ENCODE data around the gene ZNF787. TPM values are rescaled to one million over a fixed set of nuclear protein-coding genes. Genes with fewer than 3 reads are reported as not detected.
"Not testable (repeated sequence)": the region's sequence is repeated elsewhere in the genome, so short reads cannot be mapped to it uniquely, and the experiment has no call there.

Gene ZNF787
- total RNA-seq: 38.2 TPM

GRCh38 chr19:56121180-56122167, at the start of gene ZNF787:
ZNF787 (minus strand) TSS chr19:56121295; CDS start chr19:56103217, 18,078 bp downstream.
- peak; percentile 98 for DNase-seq (ENCODE audit: low spot score)

- peak; percentile 31 for DNase-seq (ENCODE audit: low spot score)
Measured at GRCh38 chr19:56170261-56170660, 49.2 kb upstream of the ZNF787 start.

GRCh38 chr19:56167064-56167578, 46.0 kb upstream of the ZNF787 start:
- no peak for DNase-seq (ENCODE audit: low spot score)

DNA sequence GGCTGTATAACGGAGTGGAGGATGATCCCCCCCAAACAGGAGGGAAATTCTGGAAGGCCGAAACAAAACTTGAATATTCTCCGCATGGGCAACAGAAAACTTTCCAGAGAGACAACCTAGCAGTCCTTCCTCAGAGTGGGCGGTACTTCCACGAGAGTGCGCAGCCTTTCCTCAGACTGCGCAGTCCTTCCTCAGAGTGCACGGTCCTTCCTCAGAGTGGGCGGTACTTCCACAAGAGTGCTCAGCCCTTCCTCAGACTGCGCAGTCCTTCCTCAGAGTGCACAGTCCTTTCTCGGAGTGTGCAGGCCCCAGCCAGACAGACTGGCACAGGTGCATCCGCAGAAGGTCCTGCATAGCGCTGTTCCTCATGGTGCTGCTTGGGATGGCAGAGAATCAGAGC, 42.0 kb upstream of the ZNF787 start:
- DNase-seq (ENCODE audit: low spot score): no peak

GRCh38 chr19:56162258-56162657, 41.2 kb upstream of the ZNF787 start:
- DNase-seq (ENCODE audit: low spot score): no peak

- no peak for DNase-seq (ENCODE audit: low spot score)
Measured at GRCh38 chr19:56161534-56161933, 40.4 kb upstream of the ZNF787 start.

GRCh38 chr19:56159622-56160271, 38.7 kb upstream of the ZNF787 start:
- no peak for DNase-seq (ENCODE audit: low spot score)

DNA sequence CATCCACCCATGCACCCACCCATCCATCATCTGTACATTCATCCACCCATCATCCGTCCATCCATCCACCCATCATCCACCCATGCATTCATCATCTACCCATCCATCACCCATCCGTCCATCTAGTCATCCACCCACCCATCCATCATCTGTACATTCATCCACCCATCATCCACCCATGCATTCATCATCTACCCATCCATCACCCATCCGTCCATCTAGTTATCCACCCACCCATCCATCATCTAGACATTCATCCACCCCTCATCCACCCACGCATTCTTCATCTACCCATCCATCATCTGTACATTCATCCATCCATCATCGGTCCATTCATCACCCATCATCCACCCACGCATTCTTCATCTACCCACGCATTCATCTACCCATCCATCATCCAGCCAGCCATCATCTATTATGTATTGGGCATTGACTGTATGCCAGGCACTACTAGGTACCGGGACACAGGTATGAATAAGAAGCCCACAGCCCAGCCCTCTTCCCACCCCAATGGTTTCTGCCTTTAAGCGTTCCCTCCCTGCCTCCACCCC, 38.0 kb upstream of the ZNF787 start:
- DNase-seq (ENCODE audit: low spot score): no peak

GRCh38 chr19:56158170-56158757, 37.2 kb upstream of the ZNF787 start:
- DNase-seq (ENCODE audit: low spot score): no peak

- DNase-seq (ENCODE audit: low spot score): peak; percentile 46
Measured at GRCh38 chr19:56156768-56157167, 35.7 kb upstream of the ZNF787 start.

DNA sequence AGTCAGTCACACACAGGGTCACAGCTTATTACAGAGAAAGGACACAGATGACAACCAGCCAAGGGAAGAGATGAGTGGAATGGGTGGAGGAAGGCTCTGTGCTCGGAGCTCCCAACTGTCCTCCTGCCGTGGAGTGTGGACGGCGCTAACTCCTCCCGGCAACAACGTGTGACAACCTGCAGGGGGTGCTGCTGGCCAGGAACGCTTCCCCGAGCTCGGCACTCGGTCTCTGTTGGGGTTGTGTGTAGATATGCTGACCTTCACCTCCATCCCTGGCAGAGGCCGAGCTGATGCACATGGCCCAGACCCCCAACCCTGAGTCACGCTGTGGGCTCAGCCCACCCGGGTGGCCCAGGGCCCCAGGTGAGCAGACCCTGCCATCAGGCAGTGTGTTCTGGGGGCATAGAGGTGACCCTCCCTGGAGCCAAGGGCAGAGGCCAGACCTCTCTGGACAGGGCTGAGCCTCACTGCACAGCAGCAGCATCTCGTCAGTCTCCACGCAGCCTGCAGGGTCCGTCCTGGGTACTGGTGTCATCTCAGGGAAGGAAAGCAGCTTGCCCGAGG, 34.1 kb upstream of the ZNF787 start:
- DNase-seq (ENCODE audit: low spot score): no peak

DNA sequence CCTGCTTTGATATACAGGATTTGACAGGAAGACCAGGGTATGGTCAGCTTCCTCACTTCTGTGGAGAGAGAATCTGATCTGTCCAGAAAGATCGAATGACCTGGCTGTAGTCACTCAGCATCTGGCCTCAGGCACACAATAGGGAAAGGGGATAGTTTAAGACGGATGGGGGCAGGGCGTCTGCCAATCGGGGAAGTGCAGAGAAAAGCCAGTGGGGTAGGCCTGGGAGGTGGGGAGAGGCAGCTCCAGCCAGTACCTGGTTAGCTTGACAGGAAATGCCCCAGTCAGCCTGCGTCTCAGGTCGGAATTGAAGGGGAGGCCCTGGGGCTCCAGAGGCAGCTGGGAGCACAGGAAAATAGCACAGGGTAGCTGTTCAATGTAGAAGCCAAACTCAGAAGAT, 32.4 kb upstream of the ZNF787 start:
- DNase-seq (ENCODE audit: low spot score): no peak

DNA sequence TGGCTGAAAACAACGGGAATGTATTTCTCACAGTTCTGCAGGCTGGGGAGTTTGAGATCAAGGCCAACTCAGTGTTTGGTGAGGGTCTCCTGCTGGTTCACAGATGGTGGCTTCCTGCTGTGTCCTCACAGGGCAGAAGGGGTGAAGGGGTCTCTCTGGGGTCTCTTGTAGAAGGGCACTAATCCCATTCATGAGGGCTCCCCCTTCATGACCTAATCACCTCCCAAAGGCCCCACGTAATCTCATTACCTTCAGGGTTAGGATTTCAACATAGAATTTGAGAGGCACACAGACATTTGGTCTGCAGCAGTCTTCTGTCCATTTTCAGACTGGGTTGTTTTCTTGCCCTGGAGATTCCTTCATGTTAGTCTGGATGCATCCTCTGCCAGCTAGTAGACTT, 31.5 kb upstream of the ZNF787 start:
- DNase-seq (ENCODE audit: low spot score): no peak

DNA sequence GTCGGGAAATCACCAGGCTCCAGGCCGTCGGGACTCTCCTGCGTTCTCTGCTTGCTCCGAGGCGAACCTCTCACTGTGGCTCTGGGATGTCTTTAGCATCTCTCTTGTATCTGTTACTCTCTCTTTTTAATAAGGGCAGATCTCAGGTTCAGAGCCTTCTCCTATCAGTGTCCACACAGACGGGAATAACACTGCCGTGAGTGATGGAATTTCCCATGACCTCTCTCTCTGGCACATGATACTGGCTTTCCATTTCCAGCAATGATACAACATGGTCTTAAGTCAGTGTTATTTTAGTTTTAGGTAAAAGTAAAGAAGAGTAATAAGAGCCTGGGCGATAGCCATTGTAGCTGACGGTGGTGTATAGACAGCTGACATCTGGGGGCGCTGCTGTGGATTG, 29.3 kb upstream of the ZNF787 start:
- DNase-seq (ENCODE audit: low spot score): no peak

DNA sequence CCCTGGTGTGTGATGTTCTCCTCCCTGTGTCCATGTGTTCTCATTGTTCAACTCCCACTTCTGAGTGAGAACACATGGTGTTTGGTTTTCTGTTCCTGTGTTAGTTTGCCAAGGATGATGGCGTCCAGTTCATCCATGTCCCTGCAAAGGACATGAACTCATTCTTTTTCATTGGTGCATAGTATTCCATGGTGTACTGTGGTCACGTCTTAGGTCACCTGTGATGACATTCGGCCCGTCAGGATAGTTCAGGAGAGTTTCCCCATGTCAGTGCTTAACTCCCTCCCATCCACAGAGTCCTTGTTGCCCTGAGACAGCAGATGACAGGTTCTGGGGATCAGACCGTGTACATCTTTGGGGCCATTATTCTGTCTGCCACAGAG, 28.6 kb upstream of the ZNF787 start:
- no peak for DNase-seq (ENCODE audit: low spot score)

- not testable (repeated sequence) for DNase-seq (ENCODE audit: low spot score)
Measured at GRCh38 chr19:56148955-56149655, 28.0 kb upstream of the ZNF787 start.

- DNase-seq (ENCODE audit: low spot score): no peak
Measured at GRCh38 chr19:56148096-56148495, 27.0 kb upstream of the ZNF787 start.

- DNase-seq (ENCODE audit: low spot score): no peak
Measured at GRCh38 chr19:56147307-56147706, 26.2 kb upstream of the ZNF787 start.

DNA sequence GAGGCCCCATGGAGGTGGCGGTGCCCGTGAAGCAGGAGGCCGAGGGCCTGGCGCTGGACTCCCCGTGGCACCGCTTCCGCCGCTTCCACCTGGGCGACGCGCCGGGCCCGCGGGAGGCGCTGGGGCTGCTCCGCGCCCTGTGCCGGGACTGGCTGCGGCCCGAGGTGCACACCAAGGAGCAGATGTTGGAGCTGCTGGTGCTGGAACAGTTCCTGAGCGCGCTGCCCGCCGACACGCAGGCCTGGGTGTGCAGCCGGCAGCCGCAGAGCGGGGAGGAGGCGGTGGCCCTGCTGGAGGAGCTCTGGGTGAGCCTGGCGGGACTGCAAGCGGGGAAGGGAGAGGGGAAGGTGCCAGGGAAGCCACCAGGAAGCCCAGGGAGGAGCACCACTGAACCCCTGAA, 25.8 kb upstream of the ZNF787 start:
- DNase-seq (ENCODE audit: low spot score): no peak

DNA sequence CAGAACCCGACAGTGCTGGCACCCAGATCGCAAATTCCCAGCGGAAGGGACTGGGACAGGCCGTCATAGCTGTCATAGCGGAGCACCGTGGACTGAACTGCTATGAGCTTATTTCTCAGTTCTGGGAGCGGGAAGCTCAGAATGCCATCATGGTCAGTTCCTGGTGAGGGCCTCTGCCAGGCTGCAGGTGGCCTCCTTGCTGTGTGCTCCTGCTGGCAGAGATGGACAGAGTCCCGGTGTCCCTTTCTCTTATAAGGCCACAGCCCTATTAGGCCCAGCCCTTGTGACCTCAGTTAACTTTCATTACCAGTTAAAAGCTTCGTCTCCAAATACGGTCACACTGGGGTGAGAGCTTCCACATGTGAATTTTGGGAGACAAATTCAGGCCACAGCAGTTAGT, 24.6 kb upstream of the ZNF787 start:
- DNase-seq (ENCODE audit: low spot score): no peak

DNA sequence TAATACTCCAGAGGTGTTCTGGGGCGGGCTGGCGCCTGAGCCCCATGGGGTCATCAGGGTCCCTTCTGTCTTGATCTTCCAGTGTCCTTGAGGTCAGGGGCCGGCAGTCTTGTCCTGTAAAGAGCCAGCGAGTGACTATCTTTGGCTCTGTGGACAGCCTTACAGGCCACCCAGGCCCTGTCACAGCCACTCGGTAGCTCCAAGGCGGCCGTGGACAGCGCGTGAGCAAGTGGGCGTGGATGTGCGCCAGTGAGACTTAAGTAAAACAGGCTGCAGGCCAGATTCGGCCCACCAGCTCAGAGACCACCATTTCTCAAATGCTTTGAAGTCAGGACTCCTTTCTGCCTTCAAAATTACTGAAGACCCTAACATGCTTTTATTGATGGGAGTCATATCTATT, 23.7 kb upstream of the ZNF787 start:
- no peak for DNase-seq (ENCODE audit: low spot score)

Data from mucosa of gallbladder (tissue), 1 donor.